HG03520 (cell line): Measurements from ENCODE around the gene PIAS3.

Experiments
- ATAC-seq: cut with Tn5 transposase; IDR thresholded peaks from one replicate; pipeline ENCODE4 v1.9.1; 2021; ENCODE audit warnings: mild to moderate bottlenecking, moderate library complexity; ENCODE audit not compliant: unreplicated experiment

PIAS3 gene

DNA sequence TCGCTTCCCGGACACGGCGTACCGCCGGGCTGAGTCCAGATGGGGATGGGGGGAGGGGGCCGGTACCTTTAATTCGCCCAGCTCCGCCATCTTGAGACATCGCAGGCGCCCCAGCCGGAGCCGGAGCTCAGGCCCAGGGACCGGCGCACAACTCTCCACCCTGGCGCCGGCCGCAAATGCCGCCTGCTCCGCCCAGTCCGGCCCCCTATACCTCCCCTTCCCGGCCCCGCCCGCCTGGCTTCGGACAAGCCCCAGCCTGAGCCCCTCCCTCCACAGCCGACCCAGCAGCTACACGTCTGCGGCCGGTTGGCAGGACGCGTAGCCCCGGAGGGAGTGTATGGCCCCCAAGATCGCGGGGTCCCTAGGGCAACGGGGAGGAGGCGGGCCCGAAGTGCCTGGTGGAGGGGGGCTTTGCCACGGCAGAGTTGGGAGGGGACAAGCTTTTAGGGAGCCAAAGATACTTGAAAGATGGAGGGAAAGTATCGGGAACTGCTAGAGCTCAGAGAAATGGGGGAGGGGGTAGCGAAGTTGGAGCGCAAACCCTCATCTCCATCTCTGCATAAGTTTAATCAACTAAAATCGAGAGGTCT is at the start of gene PIAS3:
TSS of gene PIAS3 (minus strand) at position 181 of the 590 bp plus-strand sequence. CDS start at position 90, 91 bp downstream.
- ATAC-seq, result peak; percentile 81

DNA sequence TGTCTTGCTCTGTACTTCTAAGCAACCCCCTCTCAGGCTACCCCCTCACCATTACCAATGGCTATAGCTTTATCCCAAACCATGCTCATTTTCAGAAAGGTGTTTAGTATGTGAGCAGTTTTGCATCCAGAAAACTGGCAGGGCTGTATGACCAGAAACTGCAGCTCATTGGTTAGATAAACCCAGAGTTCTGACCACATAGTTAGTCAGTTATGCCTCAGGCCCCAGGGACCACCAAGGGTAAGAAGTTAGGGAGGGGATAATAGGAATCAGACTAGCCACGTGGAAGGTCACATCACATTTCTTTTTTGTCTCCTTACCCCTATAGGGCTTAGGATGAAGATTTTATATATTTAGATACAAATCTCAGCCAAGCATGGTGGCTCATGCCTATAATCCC is 49.8 kb upstream of the PIAS3 start:
- ATAC-seq, result no peak

DNA sequence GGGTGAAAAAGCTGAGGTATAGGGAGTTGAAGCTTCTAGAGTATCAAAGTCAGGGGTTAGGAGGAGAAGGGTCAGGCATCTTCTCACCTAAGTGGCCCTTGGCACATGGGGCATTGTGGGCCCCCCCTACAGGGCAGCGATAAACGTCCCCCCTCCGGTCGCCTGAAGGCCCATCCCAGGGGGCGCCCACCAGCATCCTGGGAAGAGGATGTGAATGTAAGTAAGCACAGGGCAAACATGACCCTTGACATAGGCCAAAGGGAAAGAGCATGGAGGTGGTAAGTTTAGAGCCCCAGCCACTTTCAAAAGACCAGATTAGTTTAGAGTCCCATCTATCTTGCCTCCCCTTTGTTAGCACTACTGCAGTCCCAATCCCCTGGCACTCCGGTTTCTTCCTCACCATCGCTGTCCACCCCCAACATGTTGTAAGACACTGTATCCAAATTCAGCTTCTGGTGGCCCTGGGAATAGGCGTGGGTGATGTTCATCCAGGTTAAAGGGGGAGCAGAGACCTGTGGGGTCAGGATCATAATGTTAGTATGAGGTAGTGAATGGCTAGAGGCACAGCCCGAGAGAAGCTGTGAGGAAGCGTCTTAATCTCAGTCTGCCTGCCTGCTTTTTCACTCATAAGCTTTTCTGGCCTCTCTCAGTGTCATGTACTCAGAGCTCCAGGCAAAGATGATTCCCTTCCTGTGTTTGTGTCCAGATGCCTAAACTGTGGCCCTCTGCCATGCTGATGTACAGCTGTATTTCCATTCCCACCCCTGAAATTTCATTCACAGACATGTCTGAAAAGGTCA is 48.3 kb upstream of the PIAS3 start:
- ATAC-seq, result no peak

DNA sequence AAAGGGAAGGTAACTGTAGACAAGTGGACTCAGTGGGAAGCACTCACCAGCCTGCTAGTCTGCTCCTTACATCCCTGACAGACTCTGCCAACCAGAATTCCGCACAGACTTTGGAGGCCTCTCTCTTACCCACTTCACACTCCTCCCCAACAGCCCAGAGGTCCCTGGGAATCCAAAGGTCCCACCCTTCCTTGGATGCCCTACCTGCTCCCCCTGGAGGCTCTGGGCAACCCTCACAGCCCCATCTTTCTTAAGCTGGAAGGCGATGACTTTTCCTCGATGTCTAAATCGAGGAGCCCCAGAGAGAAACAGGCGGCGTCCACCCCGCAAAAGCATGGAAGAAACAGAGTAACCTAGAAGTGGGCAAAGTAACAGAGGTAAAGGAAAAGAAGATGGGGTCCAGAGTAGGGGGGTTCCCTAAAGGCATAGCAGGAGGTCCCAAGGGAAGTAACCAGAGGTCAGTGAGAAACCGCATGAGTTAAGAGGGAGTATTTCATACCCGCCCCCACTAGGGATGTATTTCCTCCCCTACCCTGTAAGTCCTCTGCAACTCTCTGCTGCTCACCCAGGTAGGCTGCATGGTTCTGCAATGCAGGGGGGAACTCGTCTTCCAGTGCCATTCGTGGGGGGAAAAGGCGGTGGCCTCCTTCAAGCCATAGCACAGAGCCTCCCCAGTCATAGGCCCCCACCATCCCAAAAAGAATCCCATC is 42.6 kb upstream of the PIAS3 start:
- no peak for ATAC-seq

DNA sequence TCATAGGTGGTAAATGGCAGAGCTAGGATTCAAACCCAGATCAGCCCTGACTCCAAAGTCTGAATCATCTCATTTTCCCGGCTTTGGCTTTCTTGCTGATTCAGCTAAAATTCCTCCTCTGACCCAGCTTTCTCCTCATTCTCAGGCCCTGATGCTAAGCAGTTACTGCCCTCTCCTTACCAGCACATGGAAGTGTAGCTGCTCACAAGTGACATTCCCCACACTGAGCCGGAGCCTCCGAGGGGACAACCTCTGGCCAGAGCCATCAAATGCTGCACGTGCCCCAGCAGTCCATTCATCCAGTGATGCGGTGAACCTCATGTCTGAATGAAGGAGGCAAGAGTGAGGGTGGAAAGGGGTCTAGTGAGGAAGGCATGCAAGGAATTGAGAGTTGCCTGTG is 39.9 kb upstream of the PIAS3 start:
- no peak for ATAC-seq

DNA sequence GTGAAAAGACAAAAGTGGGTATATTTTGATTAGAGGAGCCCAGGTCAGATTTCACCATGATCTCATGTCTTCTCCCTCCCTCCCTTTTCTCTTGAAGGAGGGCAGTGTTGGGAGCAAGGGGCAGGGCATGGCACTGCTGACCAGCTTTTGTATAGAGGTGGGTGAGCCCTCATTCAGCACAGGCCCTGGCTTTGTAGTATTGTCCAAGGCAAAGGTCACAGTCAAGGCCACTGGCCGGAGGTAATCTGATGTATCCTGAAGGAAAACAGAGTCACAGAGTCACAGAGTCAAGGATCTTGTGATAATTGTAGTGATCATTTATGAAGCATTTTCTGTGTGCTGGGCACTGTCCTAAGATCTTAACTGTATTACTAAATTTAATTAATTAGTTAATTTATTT is 39.1 kb upstream of the PIAS3 start:
- no peak for ATAC-seq

DNA sequence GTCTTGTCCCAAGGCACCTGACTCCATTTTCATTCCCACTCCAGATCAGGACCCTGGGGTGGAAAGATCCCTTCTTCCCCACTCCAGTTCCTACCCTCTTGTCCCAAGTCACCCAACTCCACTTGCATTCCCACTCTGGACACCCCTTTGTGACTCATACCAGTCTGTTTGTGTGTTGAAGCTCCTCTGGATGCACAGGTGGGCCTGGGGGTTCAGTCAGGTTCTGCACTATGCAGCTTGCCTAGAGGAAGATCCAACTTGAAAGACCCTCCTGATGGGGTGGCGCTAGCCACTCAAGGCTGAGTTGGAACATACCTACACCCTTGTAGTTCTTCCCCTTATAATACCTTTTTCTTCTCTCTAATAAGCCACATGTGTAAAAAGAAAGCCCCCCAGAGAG is 36.6 kb upstream of the PIAS3 start:
- ATAC-seq, result no peak

DNA sequence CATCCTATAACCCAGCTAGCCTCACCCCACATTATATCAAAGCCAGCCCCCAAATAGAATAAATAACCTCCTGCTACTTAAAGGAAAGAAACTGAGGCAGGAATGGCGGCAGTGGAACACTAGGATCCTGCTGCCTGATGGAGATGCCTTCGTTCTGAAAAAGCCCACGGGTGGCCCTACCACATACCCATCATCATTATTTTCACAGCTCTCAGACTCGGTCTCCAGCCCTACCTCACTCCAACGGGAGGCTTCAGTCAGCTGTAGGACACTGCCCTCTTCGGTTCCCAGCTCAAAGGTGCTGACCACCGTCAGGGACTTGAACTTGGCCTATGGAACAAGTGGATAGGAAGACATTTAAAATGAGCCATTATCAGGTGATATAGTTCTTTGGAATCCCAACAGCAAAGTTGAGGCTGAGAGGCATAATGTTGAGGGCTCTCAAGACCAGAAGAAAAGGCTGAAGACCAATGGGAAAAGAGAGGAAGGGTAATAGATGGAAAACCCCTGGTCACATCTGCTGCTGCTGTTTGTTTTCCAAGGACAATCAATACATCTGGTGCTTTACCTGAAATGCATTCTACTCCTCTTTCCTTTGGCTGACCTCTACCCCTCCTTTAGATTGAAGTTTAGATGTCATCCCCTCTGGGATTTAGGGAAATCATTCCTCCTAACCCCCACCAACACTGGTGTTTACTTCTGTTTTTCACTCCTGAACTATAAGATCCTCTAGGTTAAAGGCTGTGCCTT is 34.6 kb upstream of the PIAS3 start:
- ATAC-seq, result no peak

DNA sequence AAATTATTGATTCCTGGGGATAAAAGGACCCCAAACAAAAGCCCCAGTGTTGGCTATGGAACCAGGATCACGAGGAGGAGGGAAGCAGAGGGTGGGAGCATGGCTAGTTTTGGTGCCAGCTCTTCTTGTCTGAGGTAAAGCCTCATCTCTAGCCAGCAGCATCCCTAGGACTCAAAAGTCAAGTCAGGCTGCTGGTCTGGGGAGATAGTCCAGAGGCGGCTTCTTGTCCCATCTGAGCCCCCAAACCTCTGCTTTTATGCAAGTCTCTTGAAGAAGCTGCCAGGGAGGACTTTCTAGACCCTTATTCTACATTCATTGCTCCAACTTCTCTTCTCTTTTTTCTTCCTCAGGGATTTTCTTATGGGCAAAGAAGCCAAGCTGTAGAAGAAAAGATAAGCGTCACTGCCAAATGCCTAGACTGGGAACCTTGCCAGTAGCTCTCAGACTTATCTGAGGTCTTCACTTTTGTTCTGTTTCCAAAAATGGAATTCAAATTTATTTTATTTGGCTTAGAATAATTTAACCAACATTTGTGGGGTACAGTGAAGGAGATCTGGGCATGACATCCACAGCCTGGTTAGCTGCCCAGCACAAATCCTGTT is 33.7 kb upstream of the PIAS3 start:
- ATAC-seq, result no peak

DNA sequence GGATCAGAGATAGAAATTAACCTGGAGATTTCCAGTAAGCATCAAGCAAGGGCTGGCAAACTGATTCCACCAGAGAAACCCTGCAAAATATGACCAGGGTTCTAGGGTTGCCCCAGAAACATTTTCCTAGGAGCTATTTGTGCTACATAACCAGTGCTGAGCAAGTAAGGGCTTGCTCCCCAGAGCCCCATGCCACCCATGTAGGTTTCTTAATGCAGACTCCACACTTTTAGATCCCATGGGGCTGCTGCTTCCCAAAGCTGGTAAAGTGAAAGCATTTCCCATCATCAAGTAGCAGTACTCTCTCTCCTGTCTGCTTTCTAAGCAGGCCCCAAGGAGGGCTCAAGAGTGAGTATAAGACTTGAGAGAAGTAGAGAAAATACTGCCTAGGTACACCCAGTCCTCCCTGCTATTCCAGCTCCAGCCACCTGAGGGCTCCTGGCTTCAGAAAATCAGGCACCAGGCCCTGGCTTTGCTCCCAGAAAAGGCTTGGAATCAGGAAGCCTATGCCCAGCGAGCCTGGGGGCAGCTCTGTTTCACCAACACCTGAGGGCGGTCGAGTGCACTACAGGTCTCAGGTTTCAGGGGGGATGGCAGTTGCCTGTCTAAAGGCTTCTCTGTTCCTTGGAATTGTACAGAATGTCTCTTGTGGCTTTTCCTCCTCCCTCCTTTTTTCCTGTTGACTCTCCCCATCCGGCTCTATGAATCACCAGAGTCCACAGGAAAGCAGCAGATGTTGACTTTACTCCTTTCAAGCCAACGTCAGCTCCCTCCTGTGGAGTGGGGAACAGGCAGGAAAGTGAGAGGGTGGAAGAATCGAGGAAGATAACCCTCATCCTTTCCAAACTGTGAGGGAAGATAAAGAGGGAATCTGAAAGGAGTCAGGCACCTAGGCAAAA is 33.0 kb upstream of the PIAS3 start:
- no peak for ATAC-seq

DNA sequence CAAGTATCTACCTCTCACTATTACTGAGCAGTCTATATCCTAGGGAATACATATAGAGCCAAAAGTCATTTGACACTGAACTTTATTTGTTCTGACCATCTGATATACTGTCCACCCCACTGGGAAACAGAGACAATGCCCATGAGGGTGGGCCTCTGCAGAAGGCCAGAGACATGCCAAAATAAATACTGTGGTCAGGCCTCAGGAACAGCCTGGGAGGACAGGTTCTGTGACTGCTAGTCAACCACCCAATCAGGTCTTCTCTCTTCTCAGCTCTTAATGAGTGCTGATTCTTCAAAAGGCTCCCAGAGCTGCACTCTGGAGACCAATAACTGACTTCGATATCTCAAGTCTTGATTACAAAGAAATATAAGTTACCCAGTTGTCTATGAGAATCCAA is 32.3 kb upstream of the PIAS3 start:
- no peak for ATAC-seq

DNA sequence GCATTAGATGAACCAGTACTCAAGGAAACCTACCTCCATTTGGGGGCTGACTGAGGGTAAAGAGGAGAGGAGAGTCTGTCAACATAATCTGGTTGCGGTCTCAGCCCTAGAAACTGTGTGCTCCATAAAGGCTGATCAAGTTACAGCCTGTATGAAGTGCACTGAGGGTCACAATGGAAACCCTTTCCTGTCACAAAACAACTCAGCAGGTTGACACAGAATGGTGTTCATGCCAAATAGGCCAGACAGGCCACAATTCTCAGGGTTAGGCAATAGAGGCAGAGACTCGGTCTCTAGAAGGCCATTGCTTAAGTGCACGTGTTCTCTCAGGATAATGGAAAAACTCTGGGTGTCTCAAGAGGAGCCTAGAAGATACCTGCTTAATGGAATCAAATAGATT is 30.8 kb upstream of the PIAS3 start:
- ATAC-seq, result no peak

DNA sequence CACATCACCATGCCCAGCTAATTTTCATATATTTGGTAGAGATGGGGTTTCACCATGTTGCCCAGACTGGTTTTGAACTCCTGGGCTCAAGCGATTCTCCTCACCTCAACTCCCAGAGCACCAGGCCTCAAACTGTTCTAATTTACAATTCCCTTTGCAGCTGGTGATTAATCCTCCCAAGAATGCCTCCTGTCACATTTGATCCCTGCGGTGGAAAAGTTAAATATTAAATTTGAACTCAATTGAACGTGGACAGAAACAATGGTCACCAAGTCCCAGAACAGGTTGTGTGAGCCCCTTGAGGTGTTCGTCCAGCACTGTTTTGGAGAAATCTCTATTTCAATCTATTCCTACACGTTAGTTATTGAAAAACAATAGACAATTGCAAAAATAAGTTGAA is 28.8 kb upstream of the PIAS3 start:
- no peak for ATAC-seq

DNA sequence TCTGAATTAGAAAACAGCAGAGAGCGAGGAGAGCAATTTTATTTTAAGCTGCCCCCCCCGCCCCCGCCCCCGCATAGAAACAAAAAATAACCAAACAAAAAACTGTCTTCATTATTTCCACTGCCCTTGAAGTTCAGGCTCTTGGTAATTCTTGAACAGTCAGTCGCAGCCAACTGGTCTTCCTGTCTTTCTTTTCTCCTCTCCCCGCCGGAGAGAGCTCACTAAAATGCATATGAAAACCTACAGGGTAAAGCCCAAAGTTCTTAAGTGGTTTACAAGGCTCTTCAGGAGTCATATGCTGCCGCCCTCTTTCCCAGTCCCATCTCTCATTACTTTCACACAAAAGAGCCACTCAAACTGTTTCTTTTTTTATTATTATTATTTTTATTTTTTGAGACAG is 27.9 kb upstream of the PIAS3 start:
- ATAC-seq, result no peak

DNA sequence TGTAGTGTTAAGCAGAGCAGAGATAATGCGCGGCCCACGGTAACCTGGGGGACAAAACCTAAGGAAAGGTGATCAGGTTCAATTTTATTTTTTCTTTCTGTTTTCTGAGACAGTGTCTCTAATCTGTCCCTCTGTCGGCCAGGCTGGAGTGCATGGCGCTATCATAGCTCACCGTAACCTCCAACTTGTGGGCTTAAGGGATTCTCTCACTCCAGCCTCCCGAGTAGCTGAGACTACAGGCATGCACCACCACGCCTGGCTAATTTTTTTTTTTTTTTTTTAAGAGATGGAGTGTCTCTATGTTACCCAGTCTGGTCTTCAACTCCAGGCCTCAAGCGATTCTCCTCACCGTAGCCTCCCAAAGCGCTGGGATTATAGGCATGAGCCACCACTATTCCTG is 27.5 kb upstream of the PIAS3 start:
- no peak for ATAC-seq

DNA sequence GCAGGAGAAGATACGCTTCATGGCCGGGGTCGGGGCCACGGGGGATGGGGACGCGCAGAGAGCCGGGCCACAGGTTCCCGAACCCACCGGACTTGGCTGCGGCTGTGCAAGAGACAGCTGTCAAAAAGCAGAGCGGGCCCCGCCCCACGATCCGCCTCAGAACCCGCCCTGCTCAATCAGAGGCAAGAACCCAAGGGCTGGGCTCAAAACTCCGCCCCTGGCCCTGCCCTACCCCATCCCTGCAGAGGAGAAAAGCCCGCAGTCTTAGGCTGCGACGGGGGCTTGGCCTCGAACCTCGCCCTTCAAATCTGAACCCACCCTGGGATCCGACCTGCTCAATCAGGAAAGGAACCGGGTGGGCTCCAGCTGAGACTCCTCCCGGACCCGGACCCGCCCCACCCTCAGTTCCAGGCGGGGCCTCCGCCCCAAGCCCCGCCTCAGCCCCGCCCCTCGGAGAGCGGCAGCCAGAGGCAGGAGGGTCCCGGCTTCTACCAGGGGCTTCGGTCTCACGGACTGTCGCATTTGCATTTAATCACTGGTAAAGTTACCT is 26.9 kb upstream of the PIAS3 start, which contains the start of gene ANKRD35:
TSS of gene ANKRD35 (minus strand) at position 129 of the 550 bp plus-strand sequence. CDS start at position 21, 108 bp downstream.
- peak; percentile 96 for ATAC-seq

DNA sequence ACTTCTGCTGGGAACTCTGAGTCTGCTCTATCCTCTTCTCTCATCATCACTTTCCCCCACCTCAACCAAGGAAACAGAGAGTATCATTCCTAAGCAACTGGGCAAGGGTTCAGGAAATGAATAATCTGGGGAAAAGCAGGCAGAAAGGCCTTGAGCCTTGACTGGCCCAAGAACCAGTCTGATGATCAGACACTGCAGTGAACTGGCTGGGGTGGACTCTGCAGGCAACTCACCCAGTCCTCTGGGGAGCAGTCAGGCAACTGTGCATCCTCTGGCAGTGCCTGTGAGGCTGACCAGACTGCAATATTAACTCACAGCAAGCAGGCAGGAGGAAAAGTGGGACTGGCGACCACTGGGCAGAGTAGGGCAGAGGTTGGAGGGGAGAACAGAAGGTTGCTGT is 25.8 kb upstream of the PIAS3 start:
- ATAC-seq, result no peak

DNA sequence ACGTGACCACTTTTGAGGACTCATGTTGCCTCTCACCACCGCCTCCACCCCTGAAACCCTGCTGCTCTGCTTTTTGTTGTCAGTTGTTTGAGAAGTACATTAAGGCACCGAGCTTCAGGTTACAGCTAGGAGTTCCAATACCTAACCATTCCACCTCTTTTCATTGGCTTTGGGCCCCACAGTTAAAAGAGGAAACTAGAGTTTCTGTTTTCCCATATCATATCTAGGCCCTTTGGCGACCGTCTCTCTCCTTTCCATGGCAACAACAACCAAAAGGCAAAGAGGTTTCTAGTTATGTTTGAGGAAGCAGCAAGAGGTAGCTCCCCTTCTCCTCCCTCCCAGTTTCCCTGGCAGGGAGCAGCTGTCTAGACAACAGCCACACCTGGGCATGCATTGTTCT is 20.9 kb upstream of the PIAS3 start:
- no peak for ATAC-seq

DNA sequence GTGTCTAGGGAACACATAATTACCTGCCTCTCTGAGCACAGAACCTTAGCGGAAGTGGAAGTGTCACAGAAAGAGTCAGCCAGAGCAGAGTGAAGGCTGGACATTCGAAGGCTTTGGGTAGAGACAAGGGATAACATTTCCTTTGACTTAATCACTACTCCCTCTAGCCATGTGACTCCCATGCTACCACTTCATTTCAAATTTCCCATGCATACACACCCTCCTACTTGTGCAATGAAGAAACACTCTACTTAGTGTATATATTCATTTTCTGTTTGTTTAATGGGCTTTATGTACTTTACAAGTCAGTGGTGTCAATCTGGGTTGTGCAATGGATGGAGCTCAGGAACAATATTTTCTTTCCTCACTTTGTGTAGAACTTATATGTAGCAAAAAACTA is 19.8 kb upstream of the PIAS3 start:
- no peak for ATAC-seq
